Erythroblast (primary cell): ENCODE measurements around the gene FARP2.

Experiments
- GATA1 ChIP-seq: IDR thresholded peaks from 2 replicates; pipeline ENCODE4 v1.6.1; 2011; ENCODE audit warnings: low read depth, mild to moderate bottlenecking, control low read depth, low read length, moderate library complexity
- POLR2A ChIP-seq: IDR thresholded peaks from 2 replicates; pipeline ENCODE4 v1.6.1; 2011; ENCODE audit warnings: mild to moderate bottlenecking, low read length

- no peak for TF ChIP-seq POLR2A
- TF ChIP-seq GATA1, result no peak
Measured at GRCh38 chr2:241445426-241445825, 89.3 kb downstream of the FARP2 start.
